ENCODE results near the gene PPT1. TPM values are rescaled to one million over a fixed set of nuclear protein-coding genes. Genes with fewer than 3 reads are reported as not detected.
"Not testable (repeated sequence)": the region's sequence is repeated elsewhere in the genome, so short reads cannot be mapped to it uniquely, and the experiment has no call there.

Gene PPT1
- polyA plus RNA-seq, 1 donor (not counting 4 experiments of a cell fraction or from before 2014, with no cell fraction given), result 58.9 TPM

DNA sequence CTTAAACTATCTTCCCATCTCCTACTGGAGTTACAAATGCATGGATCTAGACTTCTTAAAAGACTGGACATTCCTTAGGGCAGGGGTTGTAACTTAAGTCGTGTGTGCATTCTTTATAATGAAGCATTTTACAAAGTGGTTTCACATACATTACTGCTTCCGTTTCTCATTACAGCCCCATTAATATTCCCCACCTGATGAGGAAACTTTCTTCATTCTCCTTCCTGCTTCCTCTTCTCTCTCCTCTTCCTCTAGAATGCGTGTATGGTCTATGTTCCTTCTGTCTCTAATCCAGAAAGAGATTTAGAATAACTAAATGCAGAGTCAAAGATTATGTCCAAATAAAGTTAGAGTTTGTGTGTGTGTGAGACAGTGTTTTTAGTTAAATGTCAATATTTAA lies 58.4 kb downstream of the PPT1 start:
- Histone ChIP-seq H3K9me3 (ENCODE audit: control insufficient read depth, low read depth, low read length) (no peaks in the 10 kb centered on the region), H3K9me1 (ENCODE audit: control insufficient read depth, extremely low read depth, insufficient read depth, low read length) (no peaks in the 10 kb centered on the region), H3K79me2 (ENCODE audit: control insufficient read depth, insufficient read depth, low read length) (peaks cover 32% of the 10 kb centered on the region), H3K4me2 (ENCODE audit: control insufficient read depth, extremely low read depth, insufficient read depth, low read depth, low read length) (no peak overlapping the region), H4K20me1 (ENCODE audit: control insufficient read depth, extremely low read depth, insufficient read depth, low read length) (peaks cover 2% of the 10 kb centered on the region), H2AFZ (ENCODE audit: control insufficient read depth, low read length) (no peak overlapping the region), H3K9ac (ENCODE audit: control insufficient read depth, extremely low read depth, insufficient read depth, low read length) (no peak overlapping the region), H3K27me3 (ENCODE audit: control insufficient read depth, extremely low read depth, insufficient read depth, low read length) (no peaks in the 10 kb centered on the region), H3K36me3 (ENCODE audit: control insufficient read depth in 2 of 2, extremely low read depth in 1 of 2, insufficient read depth in 2 of 2, low read length in 2 of 2) (peaks cover 4 to 10% of the 10 kb centered on the region in 2 experiments), H3K4me1 (ENCODE audit: control insufficient read depth, extremely low read depth, insufficient read depth, low read length) (peaks cover 41% of the 10 kb centered on the region), H3K27ac (ENCODE audit: control insufficient read depth, insufficient read depth, low read length) (no peak overlapping the region), H3K4me3 (ENCODE audit: control insufficient read depth in 2 of 3, extremely low read depth in 1 of 3, insufficient read depth in 2 of 3, low read depth in 1 of 3, low read length in 3 of 3) (no peak overlapping the region)
- TF ChIP-seq EZH2 (IDR thresholded peaks at IDR 0.05; ENCODE audit: low read length), result no peak
- TF ChIP-seq, protein P1, sequence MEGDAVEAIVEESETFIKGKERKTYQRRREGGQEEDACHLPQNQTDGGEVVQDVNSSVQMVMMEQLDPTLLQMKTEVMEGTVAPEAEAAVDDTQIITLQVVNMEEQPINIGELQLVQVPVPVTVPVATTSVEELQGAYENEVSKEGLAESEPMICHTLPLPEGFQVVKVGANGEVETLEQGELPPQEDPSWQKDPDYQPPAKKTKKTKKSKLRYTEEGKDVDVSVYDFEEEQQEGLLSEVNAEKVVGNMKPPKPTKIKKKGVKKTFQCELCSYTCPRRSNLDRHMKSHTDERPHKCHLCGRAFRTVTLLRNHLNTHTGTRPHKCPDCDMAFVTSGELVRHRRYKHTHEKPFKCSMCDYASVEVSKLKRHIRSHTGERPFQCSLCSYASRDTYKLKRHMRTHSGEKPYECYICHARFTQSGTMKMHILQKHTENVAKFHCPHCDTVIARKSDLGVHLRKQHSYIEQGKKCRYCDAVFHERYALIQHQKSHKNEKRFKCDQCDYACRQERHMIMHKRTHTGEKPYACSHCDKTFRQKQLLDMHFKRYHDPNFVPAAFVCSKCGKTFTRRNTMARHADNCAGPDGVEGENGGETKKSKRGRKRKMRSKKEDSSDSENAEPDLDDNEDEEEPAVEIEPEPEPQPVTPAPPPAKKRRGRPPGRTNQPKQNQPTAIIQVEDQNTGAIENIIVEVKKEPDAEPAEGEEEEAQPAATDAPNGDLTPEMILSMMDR (optimal IDR thresholded peaks at IDR 0.05 in 1 of 3, IDR thresholded peaks at IDR 0.05 in 1 of 3, conservative IDR thresholded peaks at IDR 0.05 in 1 of 3; ENCODE audit: extremely low read depth in 1 of 3, insufficient read depth in 2 of 3, low read length in 3 of 3), result no peak
- dilution Hi-C loops (cut with MboI; ENCODE audit: extremely low pct_ligation_motif_present, low sequenced_read_pairs), result no loop called here
- DNase-seq (ENCODE audit: low read depth, low spot score) (no peak), FAIRE-seq (no peak)

GRCh38 chr1:40037254-40037653 lies 59.8 kb downstream of the PPT1 start:
- H3K4me2 ChIP-seq (ENCODE audit: control insufficient read depth, extremely low read depth, insufficient read depth, low read depth, low read length); H3K27me3 ChIP-seq (ENCODE audit: control insufficient read depth, extremely low read depth, insufficient read depth, low read length); FAIRE-seq; DNase-seq (ENCODE audit: low read depth, low spot score); H4K20me1 ChIP-seq (ENCODE audit: control insufficient read depth, extremely low read depth, insufficient read depth, low read length); H3K4me3 ChIP-seq (ENCODE audit: control insufficient read depth in 2 of 3, extremely low read depth in 1 of 3, insufficient read depth in 2 of 3, low read depth in 1 of 3, low read length in 3 of 3); H2AFZ ChIP-seq (ENCODE audit: control insufficient read depth, low read length); H3K9me1 ChIP-seq (ENCODE audit: control insufficient read depth, extremely low read depth, insufficient read depth, low read length); H3K9ac ChIP-seq (ENCODE audit: control insufficient read depth, extremely low read depth, insufficient read depth, low read length); H3K36me3 ChIP-seq (ENCODE audit: control insufficient read depth in 2 of 2, extremely low read depth in 1 of 2, insufficient read depth in 2 of 2, low read length in 2 of 2); H3K27ac ChIP-seq (ENCODE audit: control insufficient read depth, insufficient read depth, low read length); H3K9me3 ChIP-seq (ENCODE audit: control insufficient read depth, low read depth, low read length); dilution Hi-C loops (cut with MboI; ENCODE audit: extremely low pct_ligation_motif_present, low sequenced_read_pairs): not testable (repeated sequence)
- H3K79me2 ChIP-seq (ENCODE audit: control insufficient read depth, insufficient read depth, low read length), result peaks cover 18% of the 10 kb centered on the region
- H3K4me1 ChIP-seq (ENCODE audit: control insufficient read depth, extremely low read depth, insufficient read depth, low read length), result peaks cover 29% of the 10 kb centered on the region

GRCh38 chr1:40036574-40036973 lies 60.5 kb downstream of the PPT1 start:
- peaks cover 24% of the 10 kb centered on the region for H3K4me1 ChIP-seq (ENCODE audit: control insufficient read depth, extremely low read depth, insufficient read depth, low read length)
- peak overlapping the region; percentile 17 for H3K27ac ChIP-seq (ENCODE audit: control insufficient read depth, insufficient read depth, low read length)
- no peaks in the 10 kb centered on the region for H3K9me3 ChIP-seq (ENCODE audit: control insufficient read depth, low read depth, low read length)
- no peak for TF ChIP-seq EZH2 (IDR thresholded peaks at IDR 0.05; ENCODE audit: low read length)
- TF ChIP-seq, protein P1 (optimal IDR thresholded peaks at IDR 0.05 in 1 of 3, IDR thresholded peaks at IDR 0.05 in 1 of 3, conservative IDR thresholded peaks at IDR 0.05 in 1 of 3; ENCODE audit: extremely low read depth in 1 of 3, insufficient read depth in 2 of 3, low read length in 3 of 3), result no peak
- H4K20me1 ChIP-seq (ENCODE audit: control insufficient read depth, extremely low read depth, insufficient read depth, low read length), result no peaks in the 10 kb centered on the region
- H3K4me3 ChIP-seq (ENCODE audit: control insufficient read depth in 2 of 3, extremely low read depth in 1 of 3, insufficient read depth in 2 of 3, low read depth in 1 of 3, low read length in 3 of 3), result no peak overlapping the region
- dilution Hi-C loops (cut with MboI; ENCODE audit: extremely low pct_ligation_motif_present, low sequenced_read_pairs), result no loop called here
- H3K9ac ChIP-seq (ENCODE audit: control insufficient read depth, extremely low read depth, insufficient read depth, low read length), result peak overlapping the region; percentile 22
- H3K79me2 ChIP-seq (ENCODE audit: control insufficient read depth, insufficient read depth, low read length), result peaks cover 11% of the 10 kb centered on the region
- H3K36me3 ChIP-seq (ENCODE audit: control insufficient read depth in 2 of 2, extremely low read depth in 1 of 2, insufficient read depth in 2 of 2, low read length in 2 of 2), result no peaks in the 10 kb centered on the region
- H3K9me1 ChIP-seq (ENCODE audit: control insufficient read depth, extremely low read depth, insufficient read depth, low read length), result no peaks in the 10 kb centered on the region
- FAIRE-seq (peak; percentile 70), DNase-seq (ENCODE audit: low read depth, low spot score) (no peak)
- H3K4me2 ChIP-seq (ENCODE audit: control insufficient read depth, extremely low read depth, insufficient read depth, low read depth, low read length), result peak overlapping the region; percentile 62
- no peaks in the 10 kb centered on the region for H3K27me3 ChIP-seq (ENCODE audit: control insufficient read depth, extremely low read depth, insufficient read depth, low read length)
- peak overlapping the region; percentile 7 for H2AFZ ChIP-seq (ENCODE audit: control insufficient read depth, low read length)

Measured in keratinocyte (primary cell).